Measurements from ENCODE around the gene HOXA13.

HOXA13 gene

DNA sequence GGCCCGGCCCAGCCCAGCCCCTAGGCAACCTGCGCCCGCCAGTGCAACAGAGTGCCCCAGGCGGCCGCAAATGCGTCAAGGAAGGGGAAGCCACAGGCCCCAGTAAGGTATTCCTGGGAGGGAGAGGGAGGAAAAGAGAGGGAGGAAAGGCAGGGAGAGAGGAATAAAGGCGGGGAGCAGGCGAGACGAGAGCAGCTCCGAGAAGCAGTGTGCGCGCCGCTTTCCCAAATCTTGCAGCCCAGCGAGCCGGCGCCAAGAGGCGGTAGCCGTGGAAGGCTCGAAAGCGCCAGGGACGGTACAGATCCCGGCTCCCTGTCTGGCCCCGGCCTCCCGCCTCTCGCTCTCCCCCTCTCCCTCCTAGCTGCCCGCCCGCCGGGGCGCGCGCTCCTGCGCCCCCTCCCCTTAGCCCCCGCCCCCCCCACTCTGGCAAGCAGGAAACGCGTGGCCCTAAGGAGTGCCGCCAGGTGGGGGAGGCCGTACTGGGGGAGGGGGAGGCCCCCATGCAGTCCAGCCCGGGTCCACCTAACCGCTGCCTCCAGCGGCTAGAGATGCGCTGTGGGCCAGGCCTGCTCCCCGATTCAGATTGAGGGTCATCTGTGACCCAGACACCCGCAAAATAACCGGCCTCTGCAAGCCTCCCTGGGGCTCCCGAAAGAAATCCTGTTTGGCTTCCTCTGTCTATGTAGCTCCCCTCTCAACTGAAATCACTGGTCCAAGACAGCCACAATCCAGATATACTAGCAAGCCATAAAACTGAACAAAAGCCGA is 30.0 kb downstream of the HOXA13 start:
- no peak for DNase-seq

DNA sequence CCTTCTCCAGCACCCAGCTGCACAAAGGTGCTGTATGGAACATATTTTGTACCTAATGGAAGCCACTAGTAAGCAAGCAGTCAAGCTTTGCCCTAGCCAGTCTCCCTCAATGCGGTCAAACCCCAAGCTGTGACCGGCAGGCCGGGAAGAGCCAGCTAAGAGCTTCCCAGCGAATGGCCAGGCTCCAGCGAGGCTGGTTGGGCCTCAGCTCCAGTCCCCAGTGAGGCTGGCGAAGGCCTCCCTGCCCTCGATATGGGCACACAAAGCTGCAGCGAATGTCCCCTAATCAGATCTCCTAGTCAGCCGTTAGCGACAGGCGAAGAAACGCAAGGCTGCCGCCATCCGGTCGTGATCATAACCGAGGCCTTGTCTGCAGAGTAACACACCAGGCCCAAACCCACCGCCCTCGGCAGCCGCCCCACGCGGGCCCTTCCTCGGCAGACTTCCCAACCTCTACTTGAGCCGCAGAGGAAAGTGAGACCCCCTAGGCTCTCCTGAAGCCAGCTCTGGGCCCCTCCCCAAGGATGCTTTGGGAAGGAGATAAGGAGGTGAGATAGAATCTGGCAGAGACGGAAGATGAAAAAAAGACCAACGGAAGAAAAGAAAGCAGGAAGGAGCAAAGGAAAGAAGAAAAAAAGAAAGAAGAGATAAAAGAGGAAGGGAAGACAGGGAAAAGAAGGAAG is 31.5 kb downstream of the HOXA13 start:
- DNase-seq: peak in 1 of 2 donors; percentile 55

DNA sequence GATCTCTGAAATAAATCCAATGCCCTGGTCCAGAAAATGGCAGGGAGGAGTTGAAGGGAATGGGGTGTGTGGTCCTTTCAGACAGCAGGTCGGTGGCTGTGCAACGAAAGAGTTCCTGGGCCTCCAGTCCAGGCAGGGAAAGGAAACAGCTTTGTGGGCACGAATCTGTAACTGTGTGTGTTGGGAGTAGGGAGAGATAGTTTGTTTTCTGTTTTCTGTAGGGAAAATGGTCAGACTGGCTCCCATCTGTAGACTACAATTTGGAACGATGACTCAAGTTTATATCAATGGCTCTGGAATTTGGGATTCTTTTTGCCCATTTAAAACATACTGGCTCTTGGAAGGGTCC is 32.0 kb downstream of the HOXA13 start:
- no peak for DNase-seq

DNA sequence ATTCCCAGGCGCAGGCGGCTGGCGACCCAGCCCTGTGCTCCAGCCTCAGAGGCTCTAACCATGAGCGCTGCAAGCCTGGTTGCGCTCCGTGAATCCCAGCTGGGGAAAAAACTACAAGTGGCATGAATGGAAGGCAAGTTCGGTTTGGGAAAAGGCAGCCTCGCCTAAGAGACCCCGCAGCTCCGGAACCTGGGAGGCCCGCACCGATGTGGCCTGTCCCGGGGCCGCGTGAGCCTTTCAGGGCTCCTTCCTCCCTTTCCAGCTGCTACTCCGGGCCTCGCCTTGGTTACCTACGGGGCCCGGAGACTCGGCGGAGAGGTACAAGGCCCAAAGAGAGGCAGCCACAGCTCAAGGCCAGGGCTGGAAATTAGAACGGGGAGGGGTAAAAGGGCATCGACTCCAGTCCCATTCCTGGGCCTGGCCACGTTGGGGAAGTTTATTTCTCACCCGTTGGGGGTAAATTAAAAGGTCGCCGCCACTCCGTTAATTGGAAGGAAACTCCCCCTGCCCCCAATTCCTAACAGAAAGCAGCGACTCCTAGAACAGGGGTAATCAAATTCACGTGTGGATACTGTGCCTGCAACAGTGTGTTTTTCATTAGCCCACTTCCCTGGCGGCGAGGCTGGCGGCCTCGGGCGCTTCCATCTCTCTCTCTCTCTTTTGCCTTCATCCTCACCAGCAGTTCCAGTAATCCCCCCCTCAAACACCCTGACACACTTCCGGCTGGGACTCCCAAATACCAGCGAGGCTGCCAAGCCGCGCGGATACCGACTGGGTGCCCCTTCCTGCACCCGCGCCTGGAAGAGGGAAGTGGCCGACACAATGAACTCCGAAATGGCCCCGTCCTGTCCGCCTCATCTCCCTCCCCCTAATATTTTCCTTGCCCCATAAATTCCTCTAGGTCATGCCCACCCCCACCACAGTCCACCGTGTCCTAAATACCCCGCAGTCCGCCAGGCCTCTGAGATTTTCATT is 33.1 kb downstream of the HOXA13 start:
- DNase-seq: peak in 1 of 2 donors; percentile 42

DNA sequence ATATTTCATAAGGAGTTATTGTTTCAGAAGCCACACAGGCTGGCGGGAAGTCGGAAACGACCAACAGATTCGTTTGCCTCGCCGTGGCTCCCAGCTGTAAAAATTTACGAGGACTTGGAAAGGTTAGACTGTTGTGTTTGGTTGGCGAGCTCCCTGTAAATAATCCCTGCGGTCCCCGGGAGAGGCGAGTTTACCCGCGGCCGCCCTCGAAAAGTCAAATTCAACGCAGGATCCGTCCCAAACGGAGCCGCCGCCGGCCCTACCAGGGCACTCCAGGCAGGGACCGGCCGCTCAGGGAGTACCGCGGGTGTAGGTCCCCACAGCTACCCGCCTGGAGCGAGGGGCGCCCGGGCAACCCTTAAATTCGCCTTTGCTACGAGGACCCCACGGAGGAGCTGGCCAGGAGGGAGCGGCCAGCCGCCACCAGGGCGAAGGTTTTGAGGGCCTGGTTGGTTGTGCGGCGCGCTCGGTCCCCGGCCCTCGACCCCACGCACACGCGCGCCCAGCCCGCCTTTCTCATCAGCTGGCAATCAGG is 33.8 kb downstream of the HOXA13 start:
- no peak for DNase-seq

DNA sequence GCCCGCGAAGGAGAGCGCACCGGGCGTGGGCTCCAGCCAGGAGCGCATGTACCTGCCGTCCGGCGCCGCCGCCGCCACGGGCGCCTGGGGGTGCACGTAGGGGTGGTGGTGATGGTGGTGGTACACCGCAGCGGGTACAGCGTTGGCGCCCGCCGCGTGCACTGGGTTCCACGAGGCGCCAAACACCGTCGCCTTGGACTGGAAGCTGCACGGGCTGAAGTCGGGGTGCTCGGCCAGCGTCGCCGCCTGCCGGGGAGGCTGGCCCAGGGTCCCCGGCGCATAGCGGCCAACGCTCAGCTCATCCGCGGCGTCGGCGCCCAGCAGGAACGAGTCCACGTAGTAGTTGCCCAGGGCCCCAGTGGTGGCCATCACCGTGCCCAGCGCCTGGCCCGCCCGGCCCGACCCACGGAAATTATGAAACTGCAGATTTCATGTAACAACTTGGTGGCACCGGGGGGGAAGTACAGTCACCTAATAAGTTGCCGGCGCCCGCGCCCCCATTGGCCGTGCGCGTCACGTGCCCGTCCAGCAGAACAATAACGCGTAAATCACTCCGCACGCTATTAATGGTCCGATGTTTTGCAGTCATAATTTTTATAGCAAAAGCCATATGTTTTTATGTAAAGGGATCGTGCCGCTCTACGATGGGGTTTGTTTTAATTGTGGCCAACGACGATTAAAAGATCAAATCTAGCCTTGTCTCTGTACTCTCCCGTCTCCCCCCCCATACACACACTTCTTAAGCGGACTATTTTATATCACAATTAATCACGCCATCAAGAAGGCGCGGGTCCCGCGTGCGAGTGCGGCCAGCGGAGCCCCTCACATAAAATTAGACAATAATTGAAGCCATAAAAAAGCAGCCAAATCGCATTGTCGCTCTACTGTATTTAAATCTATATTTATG is 34.5 kb downstream of the HOXA13 start, which contains the start of gene HOXA9:
TSS of gene HOXA9 (minus strand) at position 449 of the 907 bp plus-strand sequence. CDS start at position 369, 80 bp downstream.
- DNase-seq: peak in 1 of 2 donors; percentile 57

DNA sequence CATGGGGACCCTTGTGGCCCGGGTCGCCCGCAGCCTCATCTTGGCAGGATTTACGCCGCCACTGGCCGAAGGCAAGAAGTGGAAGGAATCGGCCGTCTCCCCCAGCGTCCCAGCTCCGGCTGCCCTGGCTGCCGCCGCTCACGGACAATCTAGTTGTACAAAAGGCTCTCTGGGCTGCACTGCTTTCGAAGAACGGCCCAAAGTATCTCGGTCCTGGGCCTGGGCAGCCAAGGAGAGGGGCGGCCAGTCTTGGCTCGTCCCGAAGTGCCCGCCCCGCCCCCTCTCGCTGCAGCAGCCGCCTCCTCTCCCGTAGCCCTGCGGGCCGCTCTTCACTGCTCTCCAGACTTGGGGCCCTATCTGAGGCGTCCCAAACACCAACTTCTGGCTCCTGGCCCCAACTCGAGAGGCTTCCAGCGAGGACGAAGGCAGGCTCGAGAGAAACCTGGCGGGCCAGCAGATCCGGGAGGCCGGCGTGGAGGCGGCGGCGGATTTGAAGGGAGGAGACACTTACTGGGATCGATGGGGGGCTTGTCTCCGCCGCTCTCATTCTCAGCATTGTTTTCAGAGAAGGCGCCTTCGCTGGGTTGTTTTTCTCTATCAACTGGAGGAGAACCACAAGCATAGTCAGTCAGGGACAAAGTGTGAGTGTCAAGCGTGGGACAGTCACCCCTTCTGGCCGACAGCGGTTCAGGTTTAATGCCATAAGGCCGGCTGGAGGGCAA is 35.4 kb downstream of the HOXA13 start:
- no peak for DNase-seq

DNA sequence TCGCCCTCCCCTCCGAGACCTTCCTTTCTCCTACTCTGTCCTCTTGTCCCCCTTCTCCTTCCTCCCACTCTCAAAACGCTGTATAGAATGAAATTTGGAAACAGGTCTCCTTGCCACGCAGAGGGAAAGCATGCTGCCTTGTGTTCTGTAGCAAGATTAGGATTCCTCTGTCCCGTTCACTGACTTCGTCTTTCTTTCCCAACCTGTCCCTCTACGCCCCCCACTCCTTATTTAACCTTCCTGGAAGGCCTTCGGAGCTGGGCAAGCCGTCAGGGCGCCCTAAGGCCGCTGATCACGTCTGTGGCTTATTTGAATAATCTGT is 35.9 kb downstream of the HOXA13 start:
- no peak for DNase-seq

DNA sequence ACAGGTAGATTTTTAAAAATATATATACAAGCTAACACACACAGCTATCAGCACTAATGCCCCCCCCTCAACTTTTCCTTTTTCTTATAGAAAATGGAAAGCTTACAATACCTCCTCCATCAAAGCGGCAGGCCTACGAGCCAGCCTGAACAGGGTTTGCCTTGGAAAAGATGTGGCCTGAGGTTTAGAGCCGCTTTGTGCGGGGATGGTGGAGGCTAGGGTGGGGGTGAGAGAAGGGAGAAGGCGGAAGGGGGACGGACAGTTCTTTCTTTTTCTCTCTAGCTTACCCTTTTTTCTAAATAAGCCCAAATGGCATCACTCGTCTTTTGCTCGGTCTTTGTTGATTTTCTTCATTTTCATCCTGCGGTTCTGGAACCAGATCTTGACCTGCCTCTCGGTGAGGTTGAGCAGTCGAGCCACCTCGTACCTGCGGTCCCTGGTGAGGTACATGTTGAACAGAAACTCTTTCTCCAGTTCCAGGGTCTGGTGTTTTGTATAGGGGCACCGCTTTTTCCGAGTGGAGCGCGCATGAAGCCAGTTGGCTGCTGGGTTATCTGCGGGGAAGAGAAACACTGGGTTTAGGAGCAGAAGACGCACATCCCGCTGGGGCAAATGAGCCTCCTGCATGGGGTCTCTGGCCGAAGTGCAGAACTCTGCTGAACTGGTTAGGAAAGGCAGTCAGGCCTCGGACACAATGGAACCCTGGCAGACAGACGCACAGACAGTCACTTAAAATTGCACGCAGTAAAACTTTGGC is 36.4 kb downstream of the HOXA13 start:
- no peak for DNase-seq

DNA sequence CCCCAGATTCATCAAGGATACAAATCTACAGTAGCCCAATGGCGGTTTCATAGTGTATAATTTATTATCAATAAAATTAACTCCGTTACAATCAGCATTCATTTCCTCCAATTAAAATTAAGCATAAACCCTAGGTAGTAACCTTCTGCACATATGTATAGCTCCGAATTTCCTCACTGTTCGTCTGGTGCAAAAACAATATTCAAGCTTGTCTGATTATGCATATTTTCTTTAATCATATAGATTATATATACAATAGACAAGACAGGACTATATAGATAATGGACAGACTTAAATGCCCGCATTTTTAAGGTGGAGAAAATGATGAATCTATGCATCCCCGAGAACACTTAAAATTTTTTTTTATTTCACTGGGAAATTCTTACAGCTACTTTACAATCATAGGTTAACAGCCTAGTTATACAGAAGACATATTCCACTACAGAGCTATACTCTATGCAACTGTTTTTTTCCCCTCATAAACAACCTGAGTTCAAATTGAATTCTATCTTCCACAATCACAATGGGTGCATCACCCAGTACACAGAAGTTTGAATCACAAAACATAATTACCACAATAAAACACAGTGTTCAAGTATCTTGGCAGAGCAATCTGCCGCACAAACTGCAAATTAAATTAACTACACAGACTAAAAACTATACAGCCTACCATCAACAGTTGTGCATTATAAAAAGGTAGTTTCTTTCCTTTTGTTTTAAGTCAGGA is 37.2 kb downstream of the HOXA13 start:
- DNase-seq: no peak

DNA sequence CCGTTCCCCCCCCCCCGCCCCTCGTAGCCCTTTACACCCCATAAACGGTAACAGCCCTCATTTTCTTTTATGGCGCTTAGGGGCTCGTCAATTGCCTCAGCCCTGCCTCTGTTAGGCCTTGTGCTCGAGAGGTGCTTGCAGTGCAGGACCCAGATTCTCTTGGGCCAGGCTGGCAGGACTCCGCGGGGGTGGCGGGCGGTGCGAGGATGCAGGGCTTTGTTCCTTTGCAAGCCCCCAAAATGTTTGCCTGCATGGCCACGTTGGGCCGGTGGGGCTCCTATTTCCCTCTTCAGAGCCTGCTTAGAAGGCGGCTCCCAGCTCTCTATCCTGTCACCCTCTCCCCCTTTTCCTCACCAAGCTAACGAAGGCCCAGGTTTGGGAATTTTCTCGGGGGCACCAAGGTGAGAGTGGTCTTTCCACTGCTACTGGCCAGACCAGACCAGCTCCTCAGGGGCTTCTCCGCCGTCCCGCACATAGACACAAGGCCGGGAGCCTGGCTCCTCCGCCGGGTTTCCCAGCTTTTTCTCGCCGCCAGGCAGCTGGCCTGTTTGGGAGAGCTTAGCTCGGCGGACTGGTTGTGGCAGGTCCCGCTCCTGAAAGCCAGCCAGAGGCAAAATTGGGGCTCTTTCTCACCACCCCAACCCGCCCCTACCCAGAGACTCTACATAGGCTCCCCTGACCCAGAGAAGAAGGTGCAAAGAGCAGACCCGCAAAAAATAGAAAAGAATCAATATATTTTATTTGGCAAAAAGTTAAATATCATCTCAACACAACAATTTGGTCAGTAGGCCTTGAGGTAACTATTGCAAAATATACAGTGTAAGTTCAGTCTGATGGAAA is 38.0 kb downstream of the HOXA13 start:
- no peak for DNase-seq

DNA sequence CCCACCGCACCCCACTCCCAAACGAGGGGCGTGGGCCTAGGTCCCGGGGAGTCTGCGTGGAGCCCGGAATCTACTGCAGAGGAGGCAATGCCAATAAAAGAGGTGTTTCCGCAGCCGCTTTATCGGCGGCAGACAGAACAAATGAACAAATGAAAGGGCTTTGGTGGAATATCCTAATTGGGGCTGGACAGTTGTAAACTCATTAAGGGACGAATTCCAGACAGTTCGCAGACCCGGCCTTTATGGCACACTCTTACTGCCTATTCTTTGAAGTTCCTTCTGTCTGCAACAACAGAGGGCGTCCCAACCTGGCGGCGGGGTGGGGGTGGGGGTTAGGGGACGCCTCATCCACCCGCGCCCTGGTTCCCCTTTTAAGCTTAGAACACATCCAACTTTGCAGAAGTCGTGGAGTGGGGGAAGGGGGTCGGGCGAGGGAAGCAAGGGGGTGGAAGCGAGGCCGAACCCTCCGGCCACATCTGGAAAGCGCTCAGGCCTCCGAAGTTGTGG is 38.6 kb downstream of the HOXA13 start:
- DNase-seq: peak in 1 of 2 donors; percentile 60

DNA sequence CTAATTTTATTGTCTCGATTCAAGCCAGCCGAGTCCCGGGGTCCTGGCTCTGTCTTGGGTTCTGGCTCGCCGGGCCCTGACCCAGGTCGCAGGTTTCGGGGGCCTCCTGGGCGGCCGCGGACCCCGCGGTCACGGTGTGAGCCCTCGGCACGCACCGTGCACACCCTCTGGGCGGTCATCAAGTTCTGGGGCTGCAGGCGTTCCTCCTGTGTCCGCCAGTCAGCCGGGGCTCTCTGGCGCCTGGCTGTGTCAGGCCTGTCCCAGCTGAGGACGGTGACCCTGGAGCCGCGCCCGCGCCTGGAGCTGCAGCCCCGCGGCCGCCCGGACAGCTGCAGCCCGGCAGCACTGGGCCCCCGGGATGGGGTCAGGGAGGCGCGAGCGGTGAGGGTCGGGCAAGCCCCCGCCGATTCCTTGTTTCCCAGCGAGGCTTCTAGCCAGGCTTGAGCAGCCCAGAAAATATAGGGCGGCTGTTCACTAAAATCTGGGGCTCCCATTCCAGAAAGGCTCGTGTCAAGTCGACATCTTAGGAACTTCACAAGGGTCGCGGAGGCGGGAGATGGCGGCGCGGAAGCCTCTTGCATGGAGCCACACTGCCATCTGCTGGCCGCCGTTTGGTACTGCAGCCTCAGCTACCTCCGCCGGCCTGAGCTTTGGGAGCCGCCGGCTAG is 39.2 kb downstream of the HOXA13 start:
- DNase-seq: peak in 1 of 2 donors; percentile 87

DNA sequence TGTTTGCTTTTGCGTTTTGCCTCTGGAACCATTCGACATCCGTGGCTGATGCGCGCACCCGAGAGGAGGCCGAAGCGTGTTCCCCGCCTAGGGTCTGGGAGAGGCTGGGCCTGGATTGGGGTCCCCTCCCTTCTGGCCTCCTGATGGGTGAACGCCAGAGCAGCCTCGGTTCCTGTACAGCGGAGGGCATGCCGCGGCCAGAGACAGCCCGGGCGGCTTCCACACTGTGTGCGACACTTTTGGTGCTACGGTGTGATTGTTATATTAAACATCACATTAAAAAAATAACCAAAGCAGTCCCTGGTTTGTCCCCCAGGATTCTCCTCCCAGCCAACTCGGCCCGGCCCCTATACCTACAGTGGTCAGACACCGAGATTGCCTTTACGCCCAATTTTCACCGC is 39.7 kb downstream of the HOXA13 start:
- no peak for DNase-seq

DNA sequence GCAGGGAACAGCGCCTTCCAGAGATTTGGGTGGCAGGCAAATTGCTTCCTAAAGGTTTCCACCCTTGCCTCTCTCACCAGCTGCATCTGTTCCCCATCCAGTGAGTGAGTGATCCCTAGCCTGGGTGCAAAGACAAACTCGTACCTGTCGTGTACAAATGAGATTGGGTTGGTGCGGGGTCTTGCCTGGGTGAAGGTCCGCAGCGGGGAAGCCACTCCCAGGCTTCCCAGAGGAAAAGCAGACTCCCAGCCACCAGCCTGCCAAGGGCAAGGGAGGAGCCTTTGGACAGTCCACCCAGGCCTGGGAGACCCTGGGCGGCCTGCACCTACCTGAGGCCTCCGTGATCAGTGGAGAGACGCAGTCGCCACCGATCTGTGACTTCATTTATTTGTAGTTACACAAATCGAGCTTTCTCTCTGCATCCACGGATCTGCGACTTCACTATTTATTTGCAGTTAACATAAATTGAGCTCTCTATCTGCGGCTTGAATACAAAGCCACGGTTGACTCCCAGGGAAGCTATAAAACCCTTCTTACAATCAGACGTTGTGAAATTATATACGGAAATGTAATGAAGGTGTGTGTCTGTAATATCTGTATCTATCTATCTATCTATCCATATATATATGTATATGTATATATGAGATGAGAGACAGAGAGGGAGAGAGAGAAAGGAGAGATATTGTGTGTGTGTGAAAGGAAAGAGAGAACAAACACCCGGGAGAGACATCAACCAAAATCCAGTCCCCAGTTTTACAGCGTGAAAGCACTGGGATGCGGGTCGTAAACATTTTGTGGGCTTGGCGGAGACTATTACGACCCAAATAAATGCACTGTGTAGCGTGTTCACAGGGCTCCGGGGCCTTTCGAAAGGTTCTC is 40.4 kb downstream of the HOXA13 start:
- no peak for DNase-seq

DNA sequence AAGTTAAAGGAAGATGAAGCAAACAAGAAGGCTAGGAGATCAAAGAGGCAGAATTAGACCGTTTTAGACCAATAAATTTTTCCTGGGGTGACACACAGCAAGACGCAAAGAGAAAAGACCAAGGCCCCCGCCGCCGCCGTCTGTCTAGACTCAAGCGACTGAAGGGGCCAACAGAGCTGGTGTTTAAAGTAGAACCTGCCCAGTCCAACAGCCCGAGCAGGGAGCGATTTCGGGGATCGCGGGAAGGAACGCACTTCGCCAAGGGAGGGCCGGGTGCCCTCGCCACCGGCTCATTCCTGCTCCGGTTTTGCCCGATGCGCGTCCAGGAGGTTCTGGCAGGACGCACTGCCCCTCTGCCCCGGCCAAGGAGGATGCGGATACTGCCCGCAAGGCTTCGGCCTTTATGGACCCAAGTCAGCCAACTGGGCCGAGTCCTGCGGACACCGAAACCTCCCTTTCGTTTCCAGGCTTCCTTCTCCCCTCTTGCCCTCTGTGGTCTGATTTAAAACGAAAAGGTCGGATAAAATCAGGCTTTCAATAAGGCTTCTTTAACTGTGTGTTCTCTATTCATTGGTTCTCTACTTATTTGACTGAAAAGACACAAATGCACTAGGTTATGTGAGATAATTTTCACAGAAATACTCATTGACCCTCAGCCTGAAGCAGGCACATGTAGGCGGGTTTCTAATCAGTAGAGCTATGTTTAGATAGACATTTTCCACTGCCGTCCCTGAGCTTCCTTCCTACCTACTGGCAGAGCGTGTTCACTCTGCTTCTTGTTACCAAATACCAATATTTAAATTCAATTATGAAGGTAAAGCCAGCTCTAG is 41.2 kb downstream of the HOXA13 start:
- DNase-seq: no peak

Data from bone marrow (tissue), 2 donors.